ENCODE results near the gene CD34. TPM values are rescaled to one million over a fixed set of nuclear protein-coding genes. Genes with fewer than 3 reads are reported as not detected.
"Not testable (repeated sequence)": the region's sequence is repeated elsewhere in the genome, so short reads cannot be mapped to it uniquely, and the experiment has no call there.

Gene CD34
- total RNA-seq, 2 experiments from 2014 or later: 0.03 to 0.05 TPM

GRCh38 chr1:207948536-207949250 is 37.8 kb upstream of the CD34 start:
- Mint-ChIP-seq H3K36me3 (ENCODE audit: low read depth) (no peaks in the 10 kb centered on the region), H3K27me3 (peaks cover 15% of the 10 kb centered on the region), H3K27ac (no peak overlapping the region), H3K4me3 (no peak overlapping the region), H3K9me3 (no peaks in the 10 kb centered on the region), H3K4me1 (no peaks in the 10 kb centered on the region)
- CTCF ChIA-PET: interaction anchor here (1.0 kb wide), 1 partner anchor 15 kb away, joined by 3 read pairs; no protein-coding TSS in a partner anchor
- POLR2A ChIA-PET: no interaction called here
- no peak for DNase-seq

- Mint-ChIP-seq H3K4me1 (no peaks in the 10 kb centered on the region), H3K4me3 (no peak overlapping the region), H3K27ac (no peak overlapping the region), H3K27me3 (peaks cover 16% of the 10 kb centered on the region), H3K36me3 (ENCODE audit: low read depth) (no peaks in the 10 kb centered on the region), H3K9me3 (no peaks in the 10 kb centered on the region)
- ChIA-PET POLR2A (interaction anchor here (1.2 kb wide), 1 partner anchor 11 kb away, joined by 3 read pairs; no protein-coding TSS in a partner anchor), CTCF (interaction anchor here (1.0 to 1.4 kb wide), 2 partner anchors 16 to 60 kb away, joined by 3 to 8 read pairs; no protein-coding TSS in a partner anchor)
- no peak for DNase-seq
Measured at GRCh38 chr1:207946756-207947155, 35.8 kb upstream of the CD34 start.

- ChIA-PET CTCF (interaction anchor here (1.5 kb wide), 1 partner anchor 18 kb away, joined by 8 read pairs; no protein-coding TSS in a partner anchor), POLR2A (interaction anchor here (0.5 kb wide), 1 partner anchor 142 kb away, joined by 5 read pairs; no protein-coding TSS in a partner anchor)
- Mint-ChIP-seq H3K27ac (no peak overlapping the region), H3K9me3 (no peaks in the 10 kb centered on the region), H3K4me3 (no peak overlapping the region), H3K4me1 (no peaks in the 10 kb centered on the region), H3K27me3 (peaks cover 29% of the 10 kb centered on the region), H3K36me3 (ENCODE audit: low read depth) (no peaks in the 10 kb centered on the region)
- no peak for DNase-seq
Measured at GRCh38 chr1:207944571-207944970, 33.6 kb upstream of the CD34 start.

- H3K9me3 Mint-ChIP-seq; H3K4me3 Mint-ChIP-seq; H3K36me3 Mint-ChIP-seq (ENCODE audit: low read depth); H3K4me1 Mint-ChIP-seq; POLR2A ChIA-PET; H3K27ac Mint-ChIP-seq; DNase-seq: not testable (repeated sequence)
- CTCF ChIA-PET: interaction anchor here (1.2 kb wide), 1 partner anchor 73 kb away, joined by 3 read pairs; no protein-coding TSS in a partner anchor
- H3K27me3 Mint-ChIP-seq: peaks cover 35% of the 10 kb centered on the region
Measured at GRCh38 chr1:207942337-207942741, 31.4 kb upstream of the CD34 start.

GRCh38 chr1:207941665-207942064 is 30.7 kb upstream of the CD34 start:
- no peak for DNase-seq
- no peaks in the 10 kb centered on the region for H3K9me3 Mint-ChIP-seq
- ChIA-PET POLR2A (no interaction called here), CTCF (interaction anchor here (1.2 kb wide), 1 partner anchor 73 kb away, joined by 3 read pairs; no protein-coding TSS in a partner anchor)
- no peaks in the 10 kb centered on the region for H3K4me1 Mint-ChIP-seq
- no peak overlapping the region for H3K4me3 Mint-ChIP-seq
- no peak overlapping the region for H3K27ac Mint-ChIP-seq
- no peaks in the 10 kb centered on the region for H3K36me3 Mint-ChIP-seq (ENCODE audit: low read depth)
- peaks cover 39% of the 10 kb centered on the region for H3K27me3 Mint-ChIP-seq

- Mint-ChIP-seq H3K27ac (no peak overlapping the region), H3K9me3 (no peaks in the 10 kb centered on the region), H3K4me3 (no peak overlapping the region), H3K4me1 (no peaks in the 10 kb centered on the region), H3K36me3 (ENCODE audit: low read depth) (no peaks in the 10 kb centered on the region), H3K27me3 (peaks cover 58% of the 10 kb centered on the region)
- ChIA-PET CTCF (interaction anchor here (1.4 to 1.8 kb wide), 2 partner anchors 15 to 53 kb away, joined by 3 to 8 read pairs; no protein-coding TSS in a partner anchor), POLR2A (no interaction called here)
- DNase-seq: no peak
Measured at GRCh38 chr1:207938016-207938415, 27.1 kb upstream of the CD34 start.

- ChIA-PET POLR2A (no interaction called here), CTCF (interaction anchor here (1.4 kb wide), 1 partner anchor 16 kb away, joined by 3 read pairs; no protein-coding TSS in a partner anchor)
- Mint-ChIP-seq H3K27ac (no peak overlapping the region), H3K4me3 (no peak overlapping the region), H3K27me3 (peaks cover 55% of the 10 kb centered on the region), H3K9me3 (no peaks in the 10 kb centered on the region), H3K4me1 (no peaks in the 10 kb centered on the region), H3K36me3 (ENCODE audit: low read depth) (no peaks in the 10 kb centered on the region)
- DNase-seq: no peak
Measured at GRCh38 chr1:207937204-207937603, 26.3 kb upstream of the CD34 start.

GRCh38 chr1:207935166-207935583 is 24.2 kb upstream of the CD34 start:
- no peak overlapping the region for H3K4me3 Mint-ChIP-seq
- H3K4me1 Mint-ChIP-seq: no peaks in the 10 kb centered on the region
- no peaks in the 10 kb centered on the region for H3K36me3 Mint-ChIP-seq (ENCODE audit: low read depth)
- no peaks in the 10 kb centered on the region for H3K9me3 Mint-ChIP-seq
- no peak overlapping the region for H3K27ac Mint-ChIP-seq
- CTCF ChIA-PET: interaction anchor here (0.6 to 1.7 kb wide), 3 partner anchors 28 to 673 kb away, joined by 3 to 8 read pairs (median 7); no protein-coding TSS in a partner anchor
- POLR2A ChIA-PET: no interaction called here
- peaks cover 53% of the 10 kb centered on the region for H3K27me3 Mint-ChIP-seq
- no peak for DNase-seq

GRCh38 chr1:207933205-207933800 is 22.4 kb upstream of the CD34 start:
- H3K36me3 Mint-ChIP-seq (ENCODE audit: low read depth): no peaks in the 10 kb centered on the region
- H3K27ac Mint-ChIP-seq: no peak overlapping the region
- no peaks in the 10 kb centered on the region for H3K9me3 Mint-ChIP-seq
- ChIA-PET POLR2A (no interaction called here), CTCF (no interaction called here)
- no peak for DNase-seq
- H3K4me3 Mint-ChIP-seq: no peak overlapping the region
- H3K4me1 Mint-ChIP-seq: no peaks in the 10 kb centered on the region
- peaks cover 46% of the 10 kb centered on the region for H3K27me3 Mint-ChIP-seq

GRCh38 chr1:207926984-207927383 is 16.1 kb upstream of the CD34 start:
- Mint-ChIP-seq H3K4me1 (no peaks in the 10 kb centered on the region), H3K27ac (no peak overlapping the region), H3K36me3 (ENCODE audit: low read depth) (no peaks in the 10 kb centered on the region), H3K9me3 (no peaks in the 10 kb centered on the region), H3K27me3 (peaks cover 48% of the 10 kb centered on the region), H3K4me3 (no peak overlapping the region)
- CTCF ChIA-PET: no interaction called here
- DNase-seq: no peak
- POLR2A ChIA-PET: no interaction called here

- H3K36me3 Mint-ChIP-seq (ENCODE audit: low read depth); DNase-seq; H3K27ac Mint-ChIP-seq; POLR2A ChIA-PET; CTCF ChIA-PET; H3K4me1 Mint-ChIP-seq; H3K9me3 Mint-ChIP-seq; H3K4me3 Mint-ChIP-seq: not testable (repeated sequence)
- peaks cover 53% of the 10 kb centered on the region for H3K27me3 Mint-ChIP-seq
Measured at GRCh38 chr1:207925969-207926368, 15.0 kb upstream of the CD34 start.

GRCh38 chr1:207925210-207925609 is 14.3 kb upstream of the CD34 start:
- Mint-ChIP-seq H3K27me3 (peaks cover 53% of the 10 kb centered on the region), H3K36me3 (ENCODE audit: low read depth) (no peaks in the 10 kb centered on the region), H3K27ac (no peak overlapping the region), H3K9me3 (no peaks in the 10 kb centered on the region), H3K4me1 (no peaks in the 10 kb centered on the region), H3K4me3 (no peak overlapping the region)
- ChIA-PET POLR2A (no interaction called here), CTCF (interaction anchor here (0.9 kb wide), 2 partner anchors 38 to 75 kb away, joined by 3 read pairs; no protein-coding TSS in a partner anchor)
- DNase-seq: no peak

GRCh38 chr1:207923561-207923960 is 12.6 kb upstream of the CD34 start:
- no peak for DNase-seq
- Mint-ChIP-seq H3K27ac (no peak overlapping the region), H3K4me3 (no peak overlapping the region), H3K36me3 (ENCODE audit: low read depth) (no peaks in the 10 kb centered on the region), H3K9me3 (no peaks in the 10 kb centered on the region), H3K4me1 (no peaks in the 10 kb centered on the region), H3K27me3 (peaks cover 56% of the 10 kb centered on the region)
- ChIA-PET CTCF (no interaction called here), POLR2A (no interaction called here)
